HCT116 (cell line): Measurements from ENCODE around the gene CISH. TPM values are rescaled to one million over a fixed set of nuclear protein-coding genes. Genes with fewer than 3 reads are reported as not detected.

Source experiments
- ATAC-seq: fragments of 200-7000 bp; cut with Tn5 transposase; 2 replicates; pipeline ENCODE4 v1.9.1; 2020; ENCODE audit warnings: mild to moderate bottlenecking, moderate library complexity
- BruUV-seq: library from RNA; stranded (reverse); fragments of 400-500 nt; replicated peaks from 2 replicates; lab custom pipeline; 2021; lab: Mats Ljungman, UMichigan
- CTCF ChIA-PET: fragments of 300-600 bp; sonication (Branson Sonifier 250); formaldehyde crosslinking; loops from one replicate; lab custom pipeline; 2021; ENCODE audit warnings: antibody characterized with exemption; lab: Charles Lee
- POLR2A ChIA-PET: fragments of 300-600, 350-600 bp; sonication (Branson Sonifier 250); formaldehyde crosslinking; loops from one replicate; lab custom pipeline; 2021; ENCODE audit warnings: antibody characterized with exemption; lab: Charles Lee
- RAD21 ChIA-PET, 2 experiments: fragments of 300-600 bp; sonication (Branson Sonifier 250); formaldehyde crosslinking; loops; one replicate each; lab custom pipeline; 2023; ENCODE audit warnings: low total read pairs in 2 of 2; ENCODE audit not compliant: uncharacterized antibody in 2 of 2, unreplicated experiment in 2 of 2, low non-redundant PET in 1 of 2; lab: Charles Lee
- DNase-seq: peaks from one replicate; pipeline ENCODE4 v3.0.0-alpha.2; 2010; ENCODE audit warnings: low read depth, low spot score
- H2AFZ ChIP-seq: fragments of 200-600 bp; shearing (Covaris generic), sonication (generic); 2 replicates; pipeline ENCODE4 v1.6.1; 2017; ENCODE audit warnings: low read depth, mixed run types, mixed read lengths, antibody characterized with exemption, low read length; ENCODE audit not compliant: poor library complexity, severe bottlenecking
- H3K27ac ChIP-seq: 2 replicates; pipeline ENCODE4 v1.5.1; 2012; ENCODE audit warnings: low read depth, low read length
- H3K27me3 ChIP-seq: fragments of 200-600 bp; sonication (generic); 2 replicates; pipeline ENCODE4 v1.6.1; 2016; ENCODE audit warnings: mixed run types, low read length, mixed read lengths; ENCODE audit not compliant: insufficient read depth
- H3K36me3 ChIP-seq, 2 experiments: fragments of 200-500 bp in 1 of 2; fragments of 200-600 bp in 1 of 2; sonication (Bioruptor generic) in 1 of 2; sonication (generic) in 1 of 2; 2 replicates each; pipeline versions ENCODE4 v1.5.1 to v1.6.1; 2014 to 2016; ENCODE audit warnings: low read length in 2 of 2, inconsistent platforms in 1 of 2, mixed read lengths in 1 of 2, mixed run types in 1 of 2; ENCODE audit not compliant: insufficient read depth in 2 of 2, control insufficient read depth in 1 of 2
- H3K4me1 ChIP-seq, 2 experiments: fragments of 200-600 bp in 1 of 2; sonication (generic) in 1 of 2; 2 replicates each; pipeline versions ENCODE4 v1.5.1 to v1.6.1; 2012 to 2017; ENCODE audit warnings: low read length in 2 of 2, inconsistent platforms in 1 of 2, mild to moderate bottlenecking in 1 of 2, mixed read lengths in 1 of 2, mixed run types in 1 of 2, moderate library complexity in 1 of 2; ENCODE audit not compliant: insufficient read depth in 2 of 2, control insufficient read depth in 1 of 2
- H3K4me2 ChIP-seq: fragments of 200-600 bp; sonication (generic); 2 replicates; pipeline ENCODE4 v1.6.1; 2017; ENCODE audit warnings: mixed run types, low read length, mixed read lengths
- H3K4me3 ChIP-seq, 2 experiments: fragments of 200-600 bp in 1 of 2; sonication (generic) in 1 of 2; replicated peaks in 1 of 2; 2 replicates each; pipeline ENCODE4 v1.5.1; 2011 to 2016; ENCODE audit warnings: low read length in 2 of 2, control low read depth in 1 of 2, low read depth in 1 of 2, mild to moderate bottlenecking in 1 of 2, mixed read lengths in 1 of 2, mixed run types in 1 of 2
- H3K79me2 ChIP-seq: fragments of 200-600 bp; sonication (generic); 2 replicates; pipeline ENCODE4 v1.6.1; 2017; ENCODE audit warnings: mild to moderate bottlenecking, mixed run types, low read length, moderate library complexity, mixed read lengths; ENCODE audit not compliant: insufficient read depth
- H3K9ac ChIP-seq: fragments of 200-600 bp; sonication (generic); 2 replicates; pipeline ENCODE4 v1.6.1; 2016; ENCODE audit warnings: low read length, mixed read lengths
- H3K9me2 ChIP-seq: fragments of 200-600 bp; sonication (generic), shearing (Covaris generic); 2 replicates; pipeline ENCODE4 v1.6.1; 2017; ENCODE audit warnings: mixed run types, mild to moderate bottlenecking, moderate library complexity; ENCODE audit not compliant: insufficient read depth
- H3K9me3 ChIP-seq, 2 experiments: fragments of 200-500 bp in 1 of 2; fragments of 200-600 bp in 1 of 2; sonication (Bioruptor generic) in 1 of 2; sonication (generic) in 1 of 2; 2 replicates each; pipeline ENCODE4 v1.6.1; 2014 to 2017; ENCODE audit warnings: low read length in 2 of 2, mixed read lengths in 2 of 2, inconsistent platforms in 1 of 2, low read depth in 1 of 2, mild to moderate bottlenecking in 1 of 2, mixed run types in 1 of 2, moderate library complexity in 1 of 2; ENCODE audit not compliant: control insufficient read depth in 1 of 2, insufficient read depth in 1 of 2
- H4K20me1 ChIP-seq: fragments of 200-600 bp; sonication (generic), shearing (Covaris generic); 2 replicates; pipeline ENCODE4 v1.6.1; 2017; ENCODE audit warnings: mixed run types, mild to moderate bottlenecking, moderate library complexity; ENCODE audit not compliant: insufficient read depth
- CBX3 ChIP-seq: IDR thresholded peaks from 2 replicates; pipeline ENCODE4 v1.6.1; 2012; ENCODE audit warnings: low read depth
- CTCF ChIP-seq, 3 experiments: fragments of 200-600 bp in 1 of 3; sonication (generic) in 1 of 3; IDR thresholded peaks in 2 of 3; conservative IDR thresholded peaks in 1 of 3; 2 replicates each; pipeline ENCODE4 v1.5.1; 2012 to 2017; ENCODE audit warnings: low read depth in 2 of 3, low read length in 2 of 3, antibody characterized with exemption in 1 of 3, borderline replicate concordance in 1 of 3, control low read depth in 1 of 3, mild to moderate bottlenecking in 1 of 3, mixed read lengths in 1 of 3, mixed run types in 1 of 3, moderate library complexity in 1 of 3; ENCODE audit not compliant: insufficient read depth in 1 of 3
- POLR2A ChIP-seq: IDR thresholded peaks from 2 replicates; pipeline ENCODE4 v1.7.0; 2011; ENCODE audit warnings: borderline replicate concordance; ENCODE audit not compliant: insufficient read depth, insufficient read length; ENCODE audit errors: extremely low read depth
- POLR2AphosphoS5 ChIP-seq: IDR thresholded peaks from 2 replicates; pipeline ENCODE4 v1.6.1; 2011; ENCODE audit warnings: mild to moderate bottlenecking, low read depth, low read length, moderate library complexity
- RAD21 ChIP-seq: IDR thresholded peaks from 2 replicates; pipeline ENCODE4 v1.6.1; 2012; ENCODE audit warnings: low read depth, mild to moderate bottlenecking
- SP1 ChIP-seq: IDR thresholded peaks from 2 replicates; pipeline ENCODE4 v1.6.1; 2012; ENCODE audit warnings: low read depth
- SRF ChIP-seq: IDR thresholded peaks from 2 replicates; pipeline ENCODE4 v1.6.1; 2012; ENCODE audit warnings: low read depth
- TCF7L2 ChIP-seq: IDR thresholded peaks from 2 replicates; pipeline ENCODE4 v1.7.0; 2011; ENCODE audit warnings: borderline replicate concordance, inconsistent platforms; ENCODE audit not compliant: insufficient read depth, insufficient read length; ENCODE audit errors: extremely low read depth
- ZBTB33 ChIP-seq: IDR thresholded peaks from 2 replicates; pipeline ENCODE4 v1.6.1; 2011; ENCODE audit warnings: mild to moderate bottlenecking, low read length, moderate library complexity; ENCODE audit not compliant: insufficient replicate concordance; ENCODE audit errors: extremely low read depth
- intact Hi-C: fragments of 100-400 bp; cut with micrococcal nuclease; formaldehyde crosslinking; loops from 2 replicates; pipeline ENCODE4 v1.10.0; 2022
- total RNA-seq: library from RNA; stranded (reverse); gene quantifications from one replicate; pipeline ENCODE4 v1.2.1, GENCODE V29; 2021; ENCODE audit not compliant: unreplicated experiment

Gene CISH
- total RNA-seq, 1 experiment from 2014 or later: 4.5 TPM

- Histone ChIP-seq H4K20me1 (no peaks in the 10 kb centered on the region), H2AFZ (no peak overlapping the region), H3K9ac (no peak overlapping the region), H3K36me3 (0 out of 4 replicates have a peak, but pooled peaks cover 0 to 5% of the 10 kb centered on the region in 2 experiments), H3K4me1 (peaks cover 9 to 26% of the 10 kb centered on the region in 2 experiments; a peak in 3 of 4 replicates), H3K4me3 (no peak overlapping the region), H3K27me3 (no peaks in the 10 kb centered on the region), H3K4me2 (no peak overlapping the region), H3K9me2 (no peaks in the 10 kb centered on the region), H3K79me2 (no peaks in the 10 kb centered on the region; the same call in 1 of the 2 replicates), H3K27ac (no peak overlapping the region), H3K9me3 (no peaks in the 10 kb centered on the region)
- intact Hi-C loops: no loop called here
- no peak for ATAC-seq
- no peak for DNase-seq
- CTCF ChIA-PET: interaction anchor here (1.6 to 1.8 kb wide), 2 partner anchors 8 to 40 kb away, joined by 4 to 8 read pairs; partner anchors contain the start of gene HEMK1
- TF ChIP-seq SRF (no peak), POLR2AphosphoS5 (no peak), SP1 (no peak), TCF7L2 (no peak), POLR2A (no peak), CTCF (IDR thresholded peaks at IDR 0.05 in 2 of 3, conservative IDR thresholded peaks at IDR 0.05 in 1 of 3; ENCODE audit: borderline replicate concordance in 1 of 3, insufficient read depth in 1 of 3, low read depth in 2 of 3, low read length in 2 of 3) (no peak), RAD21 (no peak), ZBTB33 (no peak), CBX3 (no peak)
- RAD21 ChIA-PET: no interaction called here
- no TSS peak for BruUV-seq
- POLR2A ChIA-PET: no interaction called here
These were observed 2.4 kb downstream of the CISH start for GRCh38 chr3:50609071-50609762.
